CD4-positive, alpha-beta memory T cell (primary cell): Measurements from ENCODE around the gene XRRA1. TPM values are rescaled to one million over a fixed set of nuclear protein-coding genes. Genes with fewer than 3 reads are reported as not detected.
"Not testable (repeated sequence)": the region's sequence is repeated elsewhere in the genome, so short reads cannot be mapped to it uniquely, and the experiment has no call there.

ENCODE experiments used
- CTCF ChIA-PET: fragments of 350-600 bp; sonication (Branson Sonifier 250); formaldehyde crosslinking; loops from one replicate; lab custom pipeline; 2021; ENCODE audit warnings: inconsistent platforms; ENCODE audit not compliant: partially characterized antibody; lab: Charles Lee
- POLR2A ChIA-PET: fragments of 350-600 bp; sonication (Branson Sonifier 250); formaldehyde crosslinking; loops from one replicate; lab custom pipeline; 2021; ENCODE audit not compliant: partially characterized antibody; lab: Charles Lee
- DNase-seq, 5 donors: peaks; one replicate each; pipeline versions ENCODE4 v3.0.0 to v3.0.0-alpha.2; 2020 to 2022; ENCODE audit warnings: mixed read lengths in 1 of 5
- H3K27ac ChIP-seq: one replicate; pipeline ENCODE4 v1.7.0; 2013; ENCODE audit warnings: low read depth, low read length
- H3K27me3 ChIP-seq: 2 replicates; pipeline ENCODE4 v1.7.0; 2013; ENCODE audit warnings: mild to moderate bottlenecking, low read length, moderate library complexity; ENCODE audit not compliant: insufficient read depth
- H3K36me3 ChIP-seq: 2 replicates; pipeline ENCODE4 v1.7.0; 2013; ENCODE audit warnings: mild to moderate bottlenecking, low read length, moderate library complexity; ENCODE audit not compliant: insufficient read depth
- H3K4me1 ChIP-seq: 2 replicates; pipeline ENCODE4 v1.7.0; 2013; ENCODE audit warnings: mild to moderate bottlenecking, low read length, moderate library complexity; ENCODE audit not compliant: insufficient read depth
- H3K4me3 ChIP-seq, 2 donors: one replicate each; pipeline ENCODE4 v1.7.0; 2013; ENCODE audit warnings: low read length in 2 of 2, mild to moderate bottlenecking in 1 of 2
- H3K9me3 ChIP-seq, 2 donors: one replicate each; pipeline ENCODE4 v1.7.0; 2013; ENCODE audit warnings: low read length in 2 of 2, control low read depth in 1 of 2; ENCODE audit not compliant: control insufficient read depth in 1 of 2
- H3K27ac Mint-ChIP-seq, 7 donors: one replicate each; pipeline ENCODE4 v1.8.0; 2020 to 2021; ENCODE audit warnings: mixed read lengths in 7 of 7, mild to moderate bottlenecking in 6 of 7, inconsistent platforms in 3 of 7, moderate library complexity in 3 of 7
- H3K27me3 Mint-ChIP-seq, 2 donors: one replicate each; pipeline ENCODE4 v1.8.0; 2020 to 2021; ENCODE audit warnings: mixed read lengths in 2 of 2
- H3K36me3 Mint-ChIP-seq, 2 donors: one replicate each; pipeline ENCODE4 v1.8.0; 2020 to 2021; ENCODE audit warnings: mixed read lengths in 2 of 2, inconsistent platforms in 1 of 2, mild to moderate bottlenecking in 1 of 2
- H3K4me1 Mint-ChIP-seq, 4 donors: one replicate each; pipeline ENCODE4 v1.8.0; 2020 to 2021; ENCODE audit warnings: mixed read lengths in 4 of 4, mild to moderate bottlenecking in 1 of 4
- H3K4me3 Mint-ChIP-seq, 8 donors: one replicate each; pipeline ENCODE4 v1.8.0; 2020 to 2021; ENCODE audit warnings: mixed read lengths in 8 of 8, mild to moderate bottlenecking in 7 of 8, moderate library complexity in 6 of 8, inconsistent platforms in 3 of 8
- H3K9me3 Mint-ChIP-seq, 8 donors: one replicate each; pipeline ENCODE4 v1.8.0; 2020 to 2021; ENCODE audit warnings: mixed read lengths in 8 of 8, mild to moderate bottlenecking in 5 of 8, inconsistent platforms in 3 of 8, moderate library complexity in 1 of 8
- intact Hi-C: fragments of 100-400 bp; cut with micrococcal nuclease; formaldehyde crosslinking; loops from one replicate; pipeline ENCODE4 v1.15.1; 2023
- polyA plus RNA-seq, 2 donors: library from polyadenylated mRNA; unstranded; fragments of 300-500 nt; fragmentation: Illumina TruSeq; gene quantifications; one replicate each; pipeline ENCODE4 v1.2.3, GENCODE V29; 2021
- total RNA-seq, 2 experiments: library from RNA; stranded (reverse); gene quantifications; one replicate each; pipeline ENCODE4 v1.2.3, GENCODE V29; 2021

Gene XRRA1
- total and polyA plus RNA-seq, 4 experiments from 2014 or later = 4.1 to 21.1 (median 12.9) TPM

GRCh38 chr11:74825596-74825995, 123.3 kb downstream of the XRRA1 start:
- H3K27me3 Mint-ChIP-seq, H3K4me3 ChIP-seq, H3K4me1 ChIP-seq, CTCF ChIA-PET, H3K9me3 ChIP-seq, H3K4me1 Mint-ChIP-seq, DNase-seq, intact Hi-C loops, H3K27me3 ChIP-seq, POLR2A ChIA-PET, H3K4me3 Mint-ChIP-seq, H3K27ac ChIP-seq: not testable (repeated sequence)
- H3K9me3 Mint-ChIP-seq = peaks cover 0 to 43% (median 35%) of the 10 kb centered on the region in 8 donors
- peaks cover 11% of the 10 kb centered on the region for H3K36me3 ChIP-seq
- H3K36me3 Mint-ChIP-seq = peaks cover 71 to 87% of the 10 kb centered on the region in 2 donors
- peak overlapping the region in 1 of 7 donors; percentile 24 for H3K27ac Mint-ChIP-seq

- DNase-seq = no peak
- no peak overlapping the region for H3K4me3 ChIP-seq
- peaks cover 0 to 43% (median 35%) of the 10 kb centered on the region in 8 donors for H3K9me3 Mint-ChIP-seq
- H3K36me3 ChIP-seq = peaks cover 15% of the 10 kb centered on the region
- H3K4me1 ChIP-seq = no peaks in the 10 kb centered on the region
- H3K27me3 Mint-ChIP-seq = no peaks in the 10 kb centered on the region
- H3K36me3 Mint-ChIP-seq = peaks cover 76 to 89% of the 10 kb centered on the region in 2 donors
- H3K27ac Mint-ChIP-seq = no peak overlapping the region
- H3K9me3 ChIP-seq = peaks cover 0 to 8% of the 10 kb centered on the region in 2 donors
- CTCF ChIA-PET = interaction anchor here (0.7 kb wide), 1 partner anchor 24 kb away, joined by 5 read pairs; no protein-coding TSS in a partner anchor
- H3K4me3 Mint-ChIP-seq = no peak overlapping the region
- H3K27me3 ChIP-seq = no peaks in the 10 kb centered on the region
- intact Hi-C loops = no loop called here
- H3K27ac ChIP-seq = no peak overlapping the region
- POLR2A ChIA-PET = no interaction called here
- peaks cover 0 to 9% (median 4%) of the 10 kb centered on the region in 4 donors for H3K4me1 Mint-ChIP-seq
These were observed 124.5 kb downstream of the XRRA1 start for GRCh38 chr11:74824285-74824982.

- Mint-ChIP-seq H3K27ac (no peak overlapping the region), H3K27me3 (no peaks in the 10 kb centered on the region), H3K4me1 (peaks cover 12 to 31% (median 24%) of the 10 kb centered on the region in 4 donors), H3K4me3 (no peak overlapping the region), H3K9me3 (peaks cover 0 to 34% (median 29%) of the 10 kb centered on the region in 8 donors), H3K36me3 (peaks cover 81 to 93% of the 10 kb centered on the region in 2 donors)
- no peak for DNase-seq
- peaks cover 0 to 7% of the 10 kb centered on the region in 2 donors for H3K9me3 ChIP-seq
- no peak overlapping the region for H3K4me3 ChIP-seq
- H3K27me3 ChIP-seq = no peaks in the 10 kb centered on the region
- ChIA-PET CTCF (no interaction called here), POLR2A (interaction anchor here (0.6 kb wide), 1 partner anchor 17 kb away, joined by 3 read pairs; no protein-coding TSS in a partner anchor)
- no peak overlapping the region for H3K27ac ChIP-seq
- intact Hi-C loops = no loop called here
- peaks cover 11% of the 10 kb centered on the region for H3K4me1 ChIP-seq
- H3K36me3 ChIP-seq = peaks cover 22% of the 10 kb centered on the region
These were observed 126.7 kb downstream of the XRRA1 start for GRCh38 chr11:74822170-74822569.

GRCh38 chr11:74820763-74821162, 128.1 kb downstream of the XRRA1 start:
- Mint-ChIP-seq H3K9me3 (peaks cover 0 to 26% (median 19%) of the 10 kb centered on the region in 8 donors), H3K27me3 (no peaks in the 10 kb centered on the region), H3K4me1 (peaks cover 18 to 41% (median 33%) of the 10 kb centered on the region in 4 donors), H3K27ac (peak overlapping the region in 1 of 7 donors; percentile 0), H3K4me3 (no peak overlapping the region), H3K36me3 (peaks cover 81 to 93% of the 10 kb centered on the region in 2 donors)
- Histone ChIP-seq H3K9me3 (no peaks in the 10 kb centered on the region), H3K27me3 (no peaks in the 10 kb centered on the region), H3K27ac (no peak overlapping the region), H3K4me1 (peaks cover 11% of the 10 kb centered on the region), H3K4me3 (no peak overlapping the region), H3K36me3 (peaks cover 22% of the 10 kb centered on the region)
- DNase-seq = no peak
- CTCF ChIA-PET = interaction anchor here (1.6 kb wide), 1 partner anchor 24 kb away, joined by 4 read pairs; no protein-coding TSS in a partner anchor
- intact Hi-C loops = no loop called here
- POLR2A ChIA-PET = no interaction called here

GRCh38 chr11:74819400-74819799, 129.5 kb downstream of the XRRA1 start:
- Histone ChIP-seq H3K4me3 (no peak overlapping the region), H3K27ac (no peak overlapping the region), H3K9me3 (no peaks in the 10 kb centered on the region), H3K4me1 (peaks cover 11% of the 10 kb centered on the region), H3K36me3 (peaks cover 22% of the 10 kb centered on the region), H3K27me3 (no peaks in the 10 kb centered on the region)
- peaks cover 71 to 85% of the 10 kb centered on the region in 2 donors for H3K36me3 Mint-ChIP-seq
- H3K9me3 Mint-ChIP-seq = peaks cover 0 to 14% (median 10%) of the 10 kb centered on the region in 8 donors
- H3K4me1 Mint-ChIP-seq = peaks cover 18 to 41% (median 33%) of the 10 kb centered on the region in 4 donors
- peak overlapping the region in 4 of 7 donors; percentile 2 to 20 (median 9) for H3K27ac Mint-ChIP-seq
- no peak for DNase-seq
- no peak overlapping the region for H3K4me3 Mint-ChIP-seq
- ChIA-PET POLR2A (no interaction called here), CTCF (interaction anchor here (1.0 kb wide), 1 partner anchor 80 kb away, joined by 3 read pairs; no protein-coding TSS in a partner anchor)
- no peaks in the 10 kb centered on the region for H3K27me3 Mint-ChIP-seq
- intact Hi-C loops = no loop called here

- CTCF ChIA-PET = interaction anchor here (1.0 kb wide), 1 partner anchor 79 kb away, joined by 3 read pairs; no protein-coding TSS in a partner anchor
- intact Hi-C loops = no loop called here
- H3K4me3 Mint-ChIP-seq = peak overlapping the region in 3 of 8 donors; percentile 7 to 54 (median 17)
- Histone ChIP-seq H3K27me3 (no peaks in the 10 kb centered on the region), H3K4me3 (no peak overlapping the region), H3K4me1 (peaks cover 11% of the 10 kb centered on the region), H3K9me3 (no peaks in the 10 kb centered on the region), H3K27ac (no peak overlapping the region), H3K36me3 (peaks cover 22% of the 10 kb centered on the region)
- H3K27me3 Mint-ChIP-seq = no peaks in the 10 kb centered on the region
- peak overlapping the region in 6 of 7 donors; percentile 13 to 75 (median 46) for H3K27ac Mint-ChIP-seq
- no peak for DNase-seq
- peaks cover 18 to 41% (median 33%) of the 10 kb centered on the region in 4 donors for H3K4me1 Mint-ChIP-seq
- H3K9me3 Mint-ChIP-seq = peaks cover 0 to 4% (median 1%) of the 10 kb centered on the region in 8 donors
- H3K36me3 Mint-ChIP-seq = peaks cover 61 to 75% of the 10 kb centered on the region in 2 donors
- POLR2A ChIA-PET = no interaction called here
These were observed 130.5 kb downstream of the XRRA1 start for GRCh38 chr11:74818283-74818946.

- H3K36me3 ChIP-seq = peaks cover 22% of the 10 kb centered on the region
- POLR2A ChIA-PET = no interaction called here
- DNase-seq = no peak
- no peak overlapping the region for H3K27ac ChIP-seq
- H3K9me3 ChIP-seq = no peaks in the 10 kb centered on the region
- CTCF ChIA-PET = interaction anchor here (0.7 kb wide), 1 partner anchor 202 kb away, joined by 3 read pairs; no protein-coding TSS in a partner anchor
- peaks cover 18 to 41% (median 33%) of the 10 kb centered on the region in 4 donors for H3K4me1 Mint-ChIP-seq
- H3K27ac Mint-ChIP-seq = peak overlapping the region in 4 of 7 donors; percentile 23 to 61 (median 38)
- H3K4me3 Mint-ChIP-seq = no peak overlapping the region
- intact Hi-C loops = no loop called here
- H3K4me3 ChIP-seq = no peak overlapping the region
- peaks cover 0 to 2% (median 0%) of the 10 kb centered on the region in 8 donors for H3K9me3 Mint-ChIP-seq
- H3K27me3 Mint-ChIP-seq = no peaks in the 10 kb centered on the region
- peaks cover 60 to 68% of the 10 kb centered on the region in 2 donors for H3K36me3 Mint-ChIP-seq
- H3K4me1 ChIP-seq = peaks cover 11% of the 10 kb centered on the region
- H3K27me3 ChIP-seq = no peaks in the 10 kb centered on the region
These were observed 132.2 kb downstream of the XRRA1 start for GRCh38 chr11:74816664-74817063.
